GM23338 (cell line): ENCODE data around the gene HSPB3. TPM values are rescaled to one million over a fixed set of nuclear protein-coding genes. Genes with fewer than 3 reads are reported as not detected.

Source experiments
- ATAC-seq: fragments of 200-7000 bp; cut with Tn5 transposase; 3 replicates; pipeline ENCODE4 v1.9.1; 2020
- DNase-seq: peaks from one replicate; pipeline ENCODE4 v3.0.0-alpha.2; 2015; ENCODE audit warnings: low spot score
- H2AFZ ChIP-seq: fragments of 200-600 bp; sonication (generic); 2 replicates; pipeline ENCODE4 v1.8.0; 2016; ENCODE audit warnings: antibody characterized with exemption, mild to moderate bottlenecking, moderate library complexity
- H3F3A ChIP-seq: fragments of 200-600 bp; sonication (generic); replicated peaks from 2 replicates; pipeline ENCODE4 v1.8.0; 2017; ENCODE audit warnings: antibody characterized with exemption, mixed run types, low read depth
- H3K27ac ChIP-seq: fragments of 200-600 bp; sonication (generic); 2 replicates; pipeline ENCODE4 v1.6.1; 2016; ENCODE audit warnings: low read depth
- H3K27me3 ChIP-seq: fragments of 200-600 bp; sonication (generic); 2 replicates; pipeline ENCODE4 v1.8.0; 2016; ENCODE audit warnings: mild to moderate bottlenecking, mixed run types, moderate library complexity; ENCODE audit not compliant: insufficient read depth
- H3K36me3 ChIP-seq: fragments of 200-600 bp; sonication (generic); 2 replicates; pipeline ENCODE4 v1.8.0; 2016; ENCODE audit warnings: mild to moderate bottlenecking; ENCODE audit not compliant: insufficient read depth
- H3K4me1 ChIP-seq: fragments of 200-600 bp; sonication (generic); 2 replicates; pipeline ENCODE4 v1.8.0; 2016; ENCODE audit warnings: mild to moderate bottlenecking, moderate library complexity; ENCODE audit not compliant: insufficient read depth
- H3K4me2 ChIP-seq: fragments of 200-600 bp; sonication (generic); 2 replicates; pipeline ENCODE4 v1.7.1; 2017; ENCODE audit warnings: mixed run types
- H3K4me3 ChIP-seq: fragments of 200-600 bp; sonication (generic); 2 replicates; pipeline ENCODE4 v1.6.1; 2016; ENCODE audit warnings: mixed run types
- H3K79me2 ChIP-seq: fragments of 200-600 bp; sonication (generic); replicated peaks from 2 replicates; pipeline ENCODE4 v1.8.0; 2017; ENCODE audit warnings: mild to moderate bottlenecking; ENCODE audit not compliant: insufficient read depth
- H3K9me2 ChIP-seq: fragments of 200-600 bp; sonication (generic); 2 replicates; pipeline ENCODE4 v1.8.0; 2017; ENCODE audit not compliant: insufficient read depth
- H4K20me1 ChIP-seq: fragments of 200-600 bp; sonication (generic); replicated peaks from 2 replicates; pipeline ENCODE4 v1.8.0; 2017; ENCODE audit warnings: mild to moderate bottlenecking; ENCODE audit not compliant: insufficient read depth
- H3K27ac Mint-ChIP-seq: 2 replicates; pipeline ENCODE4 v1.8.0; 2020; ENCODE audit warnings: inconsistent platforms, mild to moderate bottlenecking, moderate library complexity, mixed read lengths
- H3K27me3 Mint-ChIP-seq: 3 replicates; pipeline ENCODE4 v1.8.0; 2022; ENCODE audit warnings: low read depth, mild to moderate bottlenecking, moderate library complexity, mixed read lengths, inconsistent platforms; ENCODE audit not compliant: insufficient read depth, poor library complexity
- H3K36me3 Mint-ChIP-seq: 3 replicates; pipeline ENCODE4 v1.8.0; 2021; ENCODE audit warnings: low read depth, mild to moderate bottlenecking, inconsistent platforms, moderate library complexity, mixed read lengths
- H3K4me1 Mint-ChIP-seq: 3 replicates; pipeline ENCODE4 v1.8.0; 2020; ENCODE audit warnings: mild to moderate bottlenecking, inconsistent platforms, mixed read lengths
- H3K4me3 Mint-ChIP-seq: 3 replicates; pipeline ENCODE4 v1.8.0; 2021; ENCODE audit warnings: moderate library complexity, mild to moderate bottlenecking, inconsistent platforms, mixed read lengths
- H3K9me3 Mint-ChIP-seq: 3 replicates; pipeline ENCODE4 v1.8.0; 2020; ENCODE audit warnings: moderate library complexity, mild to moderate bottlenecking, inconsistent platforms, mixed read lengths
- CREB1 ChIP-seq: fragments of 250-450 bp; sonication (Bioruptor Pico); IDR thresholded peaks from 2 replicates; pipeline ENCODE4 v1.5.0; 2020; ENCODE audit warnings: low read depth, mild to moderate bottlenecking, moderate library complexity
- CTCF ChIP-seq, 2 experiments: fragments of 200-600 bp in 1 of 2; sonication (generic) in 1 of 2; conservative IDR thresholded peaks; 2 replicates each; pipeline versions ENCODE4 v1.5.1 to v1.6.1; 2016 to 2017; ENCODE audit warnings: antibody characterized with exemption in 2 of 2, low read depth in 2 of 2, mild to moderate bottlenecking in 2 of 2, moderate library complexity in 1 of 2
- EZH2 ChIP-seq: fragments of 200-600 bp; sonication (generic); IDR thresholded peaks from one replicate; pipeline ENCODE4 v1.8.0; 2017; ENCODE audit warnings: antibody characterized with exemption, mild to moderate bottlenecking, low read depth; ENCODE audit not compliant: unreplicated experiment
- EZH2phosphoT487 ChIP-seq: fragments of 200-600 bp; sonication (generic); IDR thresholded peaks from one replicate; pipeline ENCODE4 v1.8.1; 2018; ENCODE audit warnings: antibody characterized with exemption; ENCODE audit not compliant: unreplicated experiment
- JUNB ChIP-seq: IDR thresholded peaks from one replicate; pipeline ENCODE4 v1.6.1; 2016; ENCODE audit warnings: antibody characterized with exemption; ENCODE audit not compliant: unreplicated experiment
- NANOG ChIP-seq: IDR thresholded peaks from 2 replicates; pipeline ENCODE4 v1.6.1; 2016; ENCODE audit warnings: antibody characterized with exemption, borderline replicate concordance
- POLR2AphosphoS5 ChIP-seq: IDR thresholded peaks from 2 replicates; pipeline ENCODE4 v1.6.1; 2016; ENCODE audit warnings: antibody characterized with exemption, low read depth
- REST ChIP-seq: IDR thresholded peaks from one replicate; pipeline ENCODE4 v1.6.1; 2018; ENCODE audit warnings: antibody characterized with exemption; ENCODE audit not compliant: unreplicated experiment
- STAT1 ChIP-seq: IDR thresholded peaks from one replicate; pipeline ENCODE4 v1.6.1; 2016; ENCODE audit warnings: antibody characterized with exemption; ENCODE audit not compliant: unreplicated experiment
- ZNF114 ChIP-seq: fragments of 250-450 bp; sonication (Bioruptor Pico); IDR thresholded peaks from 2 replicates; pipeline ENCODE4 v1.5.0; 2020; ENCODE audit warnings: mild to moderate bottlenecking, moderate library complexity
- ZNF331 ChIP-seq: fragments of 250-450 bp; sonication (Bioruptor Pico); IDR thresholded peaks from 2 replicates; pipeline ENCODE4 v1.5.0; 2020; ENCODE audit warnings: low read depth, mild to moderate bottlenecking, moderate library complexity
- polyA plus RNA-seq: library from polyadenylated mRNA; unstranded; fragments of >200 nt; fragmentation: Nextera tagmentation; extraction: Ambion mirVana; gene quantifications from 2 replicates; pipeline ENCODE4 v1.2.1, GENCODE V29; 2016
- total RNA-seq: library from RNA; depleted of rRNA; stranded (reverse); fragments of >200 nt; shearing (Covaris generic); gene quantifications from 2 replicates; pipeline ENCODE4 v1.2.3, GENCODE V29; 2014
- TF ChIP-seq, protein P1 (sequence below): fragments of 250-450 bp; sonication (Bioruptor Pico); IDR thresholded peaks from 2 replicates; pipeline ENCODE4 v1.5.0; 2020; ENCODE audit warnings: mild to moderate bottlenecking, moderate library complexity
- TF ChIP-seq, protein P2 (sequence below): IDR thresholded peaks from 2 replicates; pipeline ENCODE4 v1.6.1; 2016; ENCODE audit warnings: antibody characterized with exemption

HSPB3 gene
- total and polyA plus RNA-seq, 2 experiments from 2014 or later, result not detected

DNA sequence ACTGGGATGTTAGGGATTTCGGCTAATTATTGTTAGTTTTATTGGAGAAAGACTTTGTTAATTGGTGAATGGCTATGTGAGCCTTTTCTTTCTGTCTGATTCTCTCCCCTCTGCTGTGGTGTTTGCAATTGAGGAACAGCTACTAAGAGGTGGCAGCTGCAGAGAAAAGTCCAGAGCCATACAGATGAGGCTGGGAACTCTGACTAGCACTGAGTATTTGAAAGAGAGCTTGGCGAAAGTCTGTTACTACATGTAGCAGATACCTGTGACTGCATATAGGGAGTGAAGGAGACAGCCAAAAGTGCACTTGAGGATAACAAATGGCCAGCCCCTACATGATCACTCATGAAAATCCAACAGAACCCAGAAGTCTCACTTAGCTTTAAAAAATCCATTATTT, 44.3 kb upstream of the HSPB3 start:
- Mint-ChIP-seq H3K27ac (no peak overlapping the region), H3K36me3 (no peaks in the 10 kb centered on the region), H3K27me3 (peaks cover 1% of the 10 kb centered on the region), H3K4me1 (peaks cover 17% of the 10 kb centered on the region; the same call in 2 of the 3 replicates), H3K4me3 (no peak overlapping the region), H3K9me3 (no peaks in the 10 kb centered on the region; the same call in 2 of the 3 replicates)
- Histone ChIP-seq H3F3A (no peaks in the 10 kb centered on the region), H3K4me2 (peak overlapping the region; percentile 56), H2AFZ (peak overlapping the region; percentile 39; the same call in 1 of the 2 replicates), H3K27me3 (no peaks in the 10 kb centered on the region), H3K4me3 (no peak overlapping the region), H3K79me2 (no peaks in the 10 kb centered on the region), H3K27ac (no peak overlapping the region), H3K9me2 (no peaks in the 10 kb centered on the region), H3K36me3 (no peaks in the 10 kb centered on the region), H3K4me1 (peaks cover 7% of the 10 kb centered on the region), H4K20me1 (no peaks in the 10 kb centered on the region)
- TF ChIP-seq ZNF114 (CRISPR knock-in tag), result no peak
- TF ChIP-seq POLR2AphosphoS5, result no peak
- TF ChIP-seq EZH2, result no peak
- no peak for TF ChIP-seq EZH2phosphoT487
- TF ChIP-seq, protein P1, sequence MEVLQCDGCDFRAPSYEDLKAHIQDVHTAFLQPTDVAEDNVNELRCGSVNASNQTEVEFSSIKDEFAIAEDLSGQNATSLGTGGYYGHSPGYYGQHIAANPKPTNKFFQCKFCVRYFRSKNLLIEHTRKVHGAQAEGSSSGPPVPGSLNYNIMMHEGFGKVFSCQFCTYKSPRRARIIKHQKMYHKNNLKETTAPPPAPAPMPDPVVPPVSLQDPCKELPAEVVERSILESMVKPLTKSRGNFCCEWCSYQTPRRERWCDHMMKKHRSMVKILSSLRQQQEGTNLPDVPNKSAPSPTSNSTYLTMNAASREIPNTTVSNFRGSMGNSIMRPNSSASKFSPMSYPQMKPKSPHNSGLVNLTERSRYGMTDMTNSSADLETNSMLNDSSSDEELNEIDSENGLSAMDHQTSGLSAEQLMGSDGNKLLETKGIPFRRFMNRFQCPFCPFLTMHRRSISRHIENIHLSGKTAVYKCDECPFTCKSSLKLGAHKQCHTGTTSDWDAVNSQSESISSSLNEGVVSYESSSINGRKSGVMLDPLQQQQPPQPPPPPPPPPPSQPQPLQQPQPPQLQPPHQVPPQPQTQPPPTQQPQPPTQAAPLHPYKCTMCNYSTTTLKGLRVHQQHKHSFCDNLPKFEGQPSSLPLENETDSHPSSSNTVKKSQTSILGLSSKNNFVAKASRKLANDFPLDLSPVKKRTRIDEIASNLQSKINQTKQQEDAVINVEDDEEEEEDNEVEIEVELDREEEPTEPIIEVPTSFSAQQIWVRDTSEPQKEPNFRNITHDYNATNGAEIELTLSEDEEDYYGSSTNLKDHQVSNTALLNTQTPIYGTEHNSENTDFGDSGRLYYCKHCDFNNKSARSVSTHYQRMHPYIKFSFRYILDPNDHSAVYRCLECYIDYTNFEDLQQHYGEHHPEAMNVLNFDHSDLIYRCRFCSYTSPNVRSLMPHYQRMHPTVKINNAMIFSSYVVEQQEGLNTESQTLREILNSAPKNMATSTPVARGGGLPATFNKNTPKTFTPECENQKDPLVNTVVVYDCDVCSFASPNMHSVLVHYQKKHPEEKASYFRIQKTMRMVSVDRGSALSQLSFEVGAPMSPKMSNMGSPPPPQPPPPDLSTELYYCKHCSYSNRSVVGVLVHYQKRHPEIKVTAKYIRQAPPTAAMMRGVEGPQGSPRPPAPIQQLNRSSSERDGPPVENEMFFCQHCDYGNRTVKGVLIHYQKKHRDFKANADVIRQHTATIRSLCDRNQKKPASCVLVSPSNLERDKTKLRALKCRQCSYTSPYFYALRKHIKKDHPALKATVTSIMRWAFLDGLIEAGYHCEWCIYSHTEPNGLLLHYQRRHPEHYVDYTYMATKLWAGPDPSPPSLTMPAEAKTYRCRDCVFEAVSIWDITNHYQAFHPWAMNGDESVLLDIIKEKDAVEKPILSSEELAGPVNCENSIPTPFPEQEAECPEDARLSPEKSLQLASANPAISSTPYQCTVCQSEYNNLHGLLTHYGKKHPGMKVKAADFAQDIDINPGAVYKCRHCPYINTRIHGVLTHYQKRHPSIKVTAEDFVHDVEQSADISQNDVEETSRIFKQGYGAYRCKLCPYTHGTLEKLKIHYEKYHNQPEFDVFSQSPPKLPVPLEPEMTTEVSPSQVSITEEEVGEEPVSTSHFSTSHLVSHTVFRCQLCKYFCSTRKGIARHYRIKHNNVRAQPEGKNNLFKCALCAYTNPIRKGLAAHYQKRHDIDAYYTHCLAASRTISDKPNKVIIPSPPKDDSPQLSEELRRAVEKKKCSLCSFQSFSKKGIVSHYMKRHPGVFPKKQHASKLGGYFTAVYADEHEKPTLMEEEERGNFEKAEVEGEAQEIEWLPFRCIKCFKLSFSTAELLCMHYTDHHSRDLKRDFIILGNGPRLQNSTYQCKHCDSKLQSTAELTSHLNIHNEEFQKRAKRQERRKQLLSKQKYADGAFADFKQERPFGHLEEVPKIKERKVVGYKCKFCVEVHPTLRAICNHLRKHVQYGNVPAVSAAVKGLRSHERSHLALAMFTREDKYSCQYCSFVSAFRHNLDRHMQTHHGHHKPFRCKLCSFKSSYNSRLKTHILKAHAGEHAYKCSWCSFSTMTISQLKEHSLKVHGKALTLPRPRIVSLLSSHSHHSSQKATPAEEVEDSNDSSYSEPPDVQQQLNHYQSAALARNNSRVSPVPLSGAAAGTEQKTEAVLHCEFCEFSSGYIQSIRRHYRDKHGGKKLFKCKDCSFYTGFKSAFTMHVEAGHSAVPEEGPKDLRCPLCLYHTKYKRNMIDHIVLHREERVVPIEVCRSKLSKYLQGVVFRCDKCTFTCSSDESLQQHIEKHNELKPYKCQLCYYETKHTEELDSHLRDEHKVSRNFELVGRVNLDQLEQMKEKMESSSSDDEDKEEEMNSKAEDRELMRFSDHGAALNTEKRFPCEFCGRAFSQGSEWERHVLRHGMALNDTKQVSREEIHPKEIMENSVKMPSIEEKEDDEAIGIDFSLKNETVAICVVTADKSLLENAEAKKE (CRISPR knock-in tag), result no peak
- TF ChIP-seq CREB1, result no peak
- TF ChIP-seq, protein P2, sequence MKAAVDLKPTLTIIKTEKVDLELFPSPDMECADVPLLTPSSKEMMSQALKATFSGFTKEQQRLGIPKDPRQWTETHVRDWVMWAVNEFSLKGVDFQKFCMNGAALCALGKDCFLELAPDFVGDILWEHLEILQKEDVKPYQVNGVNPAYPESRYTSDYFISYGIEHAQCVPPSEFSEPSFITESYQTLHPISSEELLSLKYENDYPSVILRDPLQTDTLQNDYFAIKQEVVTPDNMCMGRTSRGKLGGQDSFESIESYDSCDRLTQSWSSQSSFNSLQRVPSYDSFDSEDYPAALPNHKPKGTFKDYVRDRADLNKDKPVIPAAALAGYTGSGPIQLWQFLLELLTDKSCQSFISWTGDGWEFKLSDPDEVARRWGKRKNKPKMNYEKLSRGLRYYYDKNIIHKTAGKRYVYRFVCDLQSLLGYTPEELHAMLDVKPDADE, result no peak
- no peak for TF ChIP-seq NANOG
- TF ChIP-seq STAT1, result no peak
- no peak for TF ChIP-seq CTCF (conservative IDR thresholded peaks at IDR 0.05; ENCODE audit: low read depth in 2 of 2)
- TF ChIP-seq REST, result no peak
- no peak for TF ChIP-seq JUNB
- TF ChIP-seq ZNF331 (CRISPR knock-in tag), result no peak
- peak; percentile 64 for ATAC-seq
- DNase-seq, result no peak
